Measurements from ENCODE around the gene CUTC. TPM values are rescaled to one million over a fixed set of nuclear protein-coding genes. Genes with fewer than 3 reads are reported as not detected.
"Not testable (repeated sequence)": the region's sequence is repeated elsewhere in the genome, so short reads cannot be mapped to it uniquely, and the experiment has no call there.

The CUTC gene
- total RNA-seq, 1 donor from 2014 or later: 25.4 TPM

- peaks cover 31% of the 10 kb centered on the region for H3K4me1 Mint-ChIP-seq
- peak overlapping the region; percentile 99 for H3K27ac Mint-ChIP-seq
- no peaks in the 10 kb centered on the region for H3K9me3 Mint-ChIP-seq
- H3K27me3 Mint-ChIP-seq: no peaks in the 10 kb centered on the region
- ChIA-PET CTCF (interaction anchor here (1.0 to 1.6 kb wide), 4 partner anchors 9 to 296 kb away, joined by 3 to 6 read pairs (median 4); partner anchors contain the start of gene DNMBP), POLR2A (interaction anchor here (0.6 to 2.2 kb wide), 13 partner anchors 71 to 1308 kb away, joined by 3 to 19 read pairs (median 5); partner anchors contain the start of genes ENTPD7, GOT1, HIF1AN and SLC25A28)
- no peak for DNase-seq
- no peak for ATAC-seq (ENCODE audit: low read depth)
- no peak for TF ChIP-seq CTCF (IDR thresholded peaks at IDR 0.05)
- peak overlapping the region; percentile 100 for H3K4me3 Mint-ChIP-seq
- intact Hi-C loops (cut with micrococcal nuclease): loop anchor here (1.0 to 5.0 kb wide), 8 partner anchors 72 to 1599 kb away; partner anchors contain the start of genes DNMBP, ENTPD7, ERLIN1 and GOT1
- peaks cover 46% of the 10 kb centered on the region for H3K36me3 Mint-ChIP-seq (ENCODE audit: low read depth)
Observed at GRCh38 chr10:99731306-99732032, 565 bp upstream of the CUTC start.

GRCh38 chr10:99733366-99733765, 1.3 kb downstream of the CUTC start:
- no peak for TF ChIP-seq CTCF (IDR thresholded peaks at IDR 0.05)
- intact Hi-C loops (cut with micrococcal nuclease): loop anchor here (2.0 to 5.0 kb wide), 5 partner anchors 275 to 1601 kb away; partner anchors contain the start of genes DNMBP, ERLIN1, GOT1 and R3HCC1L
- peaks cover 45% of the 10 kb centered on the region for H3K36me3 Mint-ChIP-seq (ENCODE audit: low read depth)
- peaks cover 31% of the 10 kb centered on the region for H3K4me1 Mint-ChIP-seq
- ATAC-seq (ENCODE audit: low read depth): no peak
- H3K9me3 Mint-ChIP-seq: no peaks in the 10 kb centered on the region
- H3K4me3 Mint-ChIP-seq: peak overlapping the region; percentile 37
- POLR2A ChIA-PET: interaction anchor here (0.9 to 2.2 kb wide), 2 partner anchors 20 to 114 kb away, joined by 3 to 6 read pairs; no protein-coding TSS in a partner anchor
- H3K27ac Mint-ChIP-seq: no peak overlapping the region
- CTCF ChIA-PET: no interaction called here
- H3K27me3 Mint-ChIP-seq: no peaks in the 10 kb centered on the region
- DNase-seq: no peak

- DNase-seq; ATAC-seq (ENCODE audit: low read depth); H3K4me3 Mint-ChIP-seq; CTCF ChIA-PET; H3K9me3 Mint-ChIP-seq; H3K27ac Mint-ChIP-seq; H3K27me3 Mint-ChIP-seq: not testable (repeated sequence)
- H3K4me1 Mint-ChIP-seq: peaks cover 31% of the 10 kb centered on the region
- peaks cover 48% of the 10 kb centered on the region for H3K36me3 Mint-ChIP-seq (ENCODE audit: low read depth)
- intact Hi-C loops (cut with micrococcal nuclease): loop anchor here (5.0 kb wide), 2 partner anchors 453 to 1602 kb away; partner anchors contain the start of genes ERLIN1 and R3HCC1L
- POLR2A ChIA-PET: interaction anchor here (0.6 to 0.9 kb wide), 2 partner anchors 19 to 1601 kb away, joined by 3 to 4 read pairs; no protein-coding TSS in a partner anchor
Observed at GRCh38 chr10:99734111-99734510, 2.1 kb downstream of the CUTC start.

GRCh38 chr10:99740260-99740659, 8.2 kb downstream of the CUTC start:
- intact Hi-C loops (cut with micrococcal nuclease): no loop called here
- ChIA-PET POLR2A (no interaction called here), CTCF (interaction anchor here (1.3 kb wide), 1 partner anchor 8 kb away, joined by 3 read pairs; the partner anchor contains the start of genes COX15 and CUTC)
- no peak for TF ChIP-seq CTCF (IDR thresholded peaks at IDR 0.05)
- peaks cover 87% of the 10 kb centered on the region for H3K36me3 Mint-ChIP-seq (ENCODE audit: low read depth)
- H3K4me1 Mint-ChIP-seq: no peaks in the 10 kb centered on the region
- H3K9me3 Mint-ChIP-seq: peaks cover 15% of the 10 kb centered on the region
- DNase-seq (no peak), ATAC-seq (ENCODE audit: low read depth) (no peak)
- H3K4me3 Mint-ChIP-seq: no peak overlapping the region
- H3K27ac Mint-ChIP-seq: no peak overlapping the region
- H3K27me3 Mint-ChIP-seq: no peaks in the 10 kb centered on the region

- CTCF ChIA-PET: interaction anchor here (1.3 kb wide), 1 partner anchor 9 kb away, joined by 3 read pairs; the partner anchor contains the start of genes COX15 and CUTC
- H3K27ac Mint-ChIP-seq: no peak overlapping the region
Observed at GRCh38 chr10:99740933-99741559, 9.0 kb downstream of the CUTC start.

More at GRCh38 chr10:99740933-99741559, 9.0 kb downstream of the CUTC start:
- ATAC-seq (ENCODE audit: low read depth) (no peak), DNase-seq (no peak)
- POLR2A ChIA-PET: no interaction called here
- Mint-ChIP-seq H3K4me1 (no peaks in the 10 kb centered on the region), H3K27me3 (no peaks in the 10 kb centered on the region), H3K4me3 (no peak overlapping the region), H3K36me3 (ENCODE audit: low read depth) (peaks cover 87% of the 10 kb centered on the region), H3K9me3 (peaks cover 15% of the 10 kb centered on the region)
- TF ChIP-seq CTCF (IDR thresholded peaks at IDR 0.05): no peak
- intact Hi-C loops (cut with micrococcal nuclease): no loop called here

All from activated B cell treated with CpG ODN at 0.5 μM for 24 hours (primary cell).